NCI-H748 (cell line): ENCODE measurements around the gene HOXD9.

Source experiments
- DNase-seq: peaks from one replicate; lab custom pipeline; 2025; ENCODE audit not compliant: unreplicated experiment; lab: John Stamatoyannopoulos, UW

Gene HOXD9

DNA sequence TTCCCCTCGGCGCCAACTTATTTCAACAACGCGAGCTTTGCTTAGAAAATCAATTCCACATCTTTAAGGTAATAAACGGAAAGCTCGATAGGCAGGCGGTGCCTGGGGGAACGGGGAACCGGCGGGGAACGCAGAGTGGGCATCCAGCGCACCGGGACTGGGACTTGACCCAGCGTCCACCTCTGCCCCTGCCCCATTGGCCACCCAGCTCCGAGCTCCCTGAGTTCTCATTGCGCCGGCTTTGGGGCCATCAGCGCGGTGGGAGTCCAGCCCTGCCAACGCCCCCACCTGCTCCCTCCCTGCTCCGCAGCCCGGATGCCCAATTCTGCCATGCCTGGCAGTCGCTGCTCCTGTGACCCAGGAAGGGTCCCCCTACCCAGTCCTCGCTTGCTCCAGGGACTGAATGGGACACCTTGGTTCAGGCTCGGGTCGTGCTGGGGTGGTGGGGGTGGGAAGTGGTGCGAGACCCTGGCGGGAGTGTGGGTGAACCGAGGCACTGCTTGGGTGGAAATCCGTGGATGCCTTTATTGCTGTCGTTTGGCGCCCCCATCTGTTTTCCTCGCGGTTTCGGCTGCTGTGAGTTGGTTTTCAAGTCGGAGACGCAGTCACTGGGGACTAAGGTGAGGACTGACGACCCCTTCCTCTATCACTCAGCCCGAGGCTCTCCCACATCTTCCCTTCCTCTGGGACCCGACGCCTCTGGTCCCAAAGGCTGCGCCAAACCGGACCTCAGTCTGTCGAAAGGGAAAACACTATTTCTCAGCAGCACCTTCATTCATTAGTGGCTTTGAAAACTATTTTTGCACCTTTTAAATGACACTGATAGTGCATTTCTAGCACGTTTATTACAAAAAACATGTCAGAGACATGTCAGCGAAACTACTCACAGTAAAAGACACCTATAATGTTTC is 36.4 kb upstream of the HOXD9 start:
- DNase-seq = peak; percentile 83

DNA sequence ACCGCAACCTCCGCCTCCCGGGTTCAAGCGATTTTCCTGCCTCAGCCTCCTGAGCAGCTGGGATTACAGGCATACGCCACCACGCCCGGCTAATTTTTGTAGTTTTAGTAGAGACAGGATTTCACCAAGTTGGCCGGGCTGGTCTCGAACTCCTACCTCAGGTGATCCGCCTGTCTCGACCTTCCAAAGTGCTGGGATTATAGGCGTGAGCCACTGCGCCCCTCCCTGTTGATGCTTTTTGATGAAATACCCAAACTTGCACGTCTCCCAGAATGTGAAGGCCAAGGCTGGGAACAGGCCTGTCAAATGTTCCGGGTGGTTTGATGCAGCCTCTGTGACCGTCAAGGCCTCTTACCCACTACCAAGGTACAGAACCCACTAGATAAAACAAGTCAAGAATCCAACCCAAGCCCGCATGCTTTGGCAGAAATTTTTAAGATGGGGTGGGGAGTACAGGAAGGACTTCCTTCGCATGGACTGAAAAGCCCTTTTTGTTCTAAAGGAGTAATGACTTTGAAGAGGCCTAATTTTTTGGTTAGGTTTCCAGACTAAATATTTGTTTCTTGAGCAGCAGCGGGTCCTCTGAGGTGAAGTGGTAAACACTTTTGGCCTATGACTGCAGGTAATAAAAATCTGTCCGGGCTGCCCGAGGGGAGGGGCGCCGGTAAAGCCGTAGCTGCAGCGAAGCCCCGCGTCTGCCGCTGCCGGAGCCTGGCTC is 35.0 kb upstream of the HOXD9 start:
- no peak for DNase-seq

- DNase-seq = peak; percentile 84
Observed at GRCh38 chr2:176088048-176088936, 34.2 kb upstream of the HOXD9 start.

GRCh38 chr2:176088937-176089842 is 33.3 kb upstream of the HOXD9 start:
- DNase-seq = no peak

DNA sequence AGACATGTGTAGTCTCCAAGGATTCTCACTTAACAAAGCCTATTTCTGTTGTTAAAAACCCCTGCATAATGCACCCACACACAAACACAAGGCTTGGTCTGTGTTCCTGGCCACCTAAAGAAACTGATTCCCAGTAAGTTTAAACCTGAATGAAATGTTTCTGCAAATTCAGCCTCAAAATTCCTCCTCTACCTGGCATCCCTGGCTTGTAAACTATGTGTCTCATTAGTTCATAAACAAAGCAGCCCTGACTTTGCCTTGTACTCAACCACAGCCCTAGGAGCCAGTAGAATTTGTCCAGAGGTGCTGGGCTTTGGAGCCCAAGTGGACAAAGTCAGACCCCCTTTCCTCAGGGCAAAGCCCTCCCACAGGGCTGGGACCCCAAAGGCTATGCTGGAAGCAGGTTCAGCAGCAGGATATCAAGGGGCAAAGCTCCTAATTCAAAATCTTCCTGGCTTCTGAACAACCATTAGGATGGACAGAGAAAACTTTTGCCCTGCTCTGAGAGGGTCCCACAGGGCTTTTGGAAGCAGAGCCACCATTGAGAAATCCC is 32.6 kb upstream of the HOXD9 start:
- DNase-seq = no peak

DNA sequence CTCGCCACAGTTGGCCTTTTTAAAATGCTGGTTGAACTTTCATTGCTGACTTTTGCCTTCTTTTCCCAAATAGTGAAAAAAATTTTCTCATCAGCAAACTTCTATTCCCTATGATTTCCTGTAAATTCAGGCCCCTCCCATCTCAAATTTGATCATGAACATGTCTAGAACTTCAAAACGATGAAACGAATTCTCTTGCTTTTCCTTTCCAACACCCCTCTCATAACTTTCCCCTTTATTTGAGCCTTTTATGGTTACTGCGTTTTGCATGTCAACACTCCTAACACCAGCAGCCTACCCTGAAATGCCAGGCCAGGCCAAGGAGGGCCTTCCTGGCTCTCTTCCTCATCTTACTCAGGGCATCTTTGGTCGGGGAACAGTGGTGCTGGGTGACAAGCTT is 31.7 kb upstream of the HOXD9 start:
- no peak for DNase-seq

GRCh38 chr2:176091329-176092258 is 30.9 kb upstream of the HOXD9 start:
- no peak for DNase-seq

DNA sequence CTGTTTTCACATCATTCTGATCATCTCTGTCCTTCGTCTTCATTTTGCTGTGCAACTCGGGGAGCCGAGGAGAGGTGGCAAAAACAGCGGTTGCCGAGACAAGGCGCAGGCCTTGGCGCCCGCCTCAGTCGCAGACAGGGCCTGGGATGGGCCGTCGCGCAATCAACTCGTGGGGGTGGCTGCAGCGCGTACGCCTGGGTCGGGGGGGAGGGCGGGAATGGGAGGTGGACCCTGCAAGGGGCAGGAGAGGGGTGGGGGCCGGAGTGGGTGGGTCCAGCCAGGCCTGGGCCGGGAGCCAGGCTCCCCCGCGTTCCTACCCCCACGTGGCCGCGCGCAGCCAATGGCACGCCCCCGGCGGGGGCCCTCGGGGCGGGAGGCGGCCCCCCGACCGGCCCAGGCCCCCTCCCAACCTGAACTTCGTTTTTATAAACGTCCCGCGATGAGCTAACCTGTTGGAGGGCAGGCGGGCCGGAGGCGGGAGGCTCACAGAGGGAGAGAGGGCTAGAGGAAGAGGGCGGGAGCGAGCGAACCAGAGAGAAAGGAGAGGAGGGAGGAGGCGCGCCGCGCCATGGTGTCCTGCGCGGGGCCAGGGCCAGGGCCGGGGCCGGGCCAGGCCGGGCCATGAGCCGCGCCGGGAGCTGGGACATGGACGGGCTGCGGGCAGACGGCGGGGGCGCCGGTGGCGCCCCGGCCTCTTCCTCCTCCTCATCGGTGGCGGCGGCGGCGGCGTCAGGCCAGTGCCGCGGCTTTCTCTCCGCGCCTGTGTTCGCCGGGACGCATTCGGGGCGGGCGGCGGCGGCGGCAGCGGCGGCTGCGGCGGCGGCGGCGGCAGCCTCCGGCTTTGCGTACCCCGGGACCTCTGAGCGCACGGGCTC is 30.0 kb upstream of the HOXD9 start, which contains the start of gene HOXD13:
TSS of gene HOXD13 (plus strand) at position 452 of the 875 bp plus-strand sequence. CDS start at position 622, 170 bp downstream.
- peak; percentile 34 for DNase-seq

DNA sequence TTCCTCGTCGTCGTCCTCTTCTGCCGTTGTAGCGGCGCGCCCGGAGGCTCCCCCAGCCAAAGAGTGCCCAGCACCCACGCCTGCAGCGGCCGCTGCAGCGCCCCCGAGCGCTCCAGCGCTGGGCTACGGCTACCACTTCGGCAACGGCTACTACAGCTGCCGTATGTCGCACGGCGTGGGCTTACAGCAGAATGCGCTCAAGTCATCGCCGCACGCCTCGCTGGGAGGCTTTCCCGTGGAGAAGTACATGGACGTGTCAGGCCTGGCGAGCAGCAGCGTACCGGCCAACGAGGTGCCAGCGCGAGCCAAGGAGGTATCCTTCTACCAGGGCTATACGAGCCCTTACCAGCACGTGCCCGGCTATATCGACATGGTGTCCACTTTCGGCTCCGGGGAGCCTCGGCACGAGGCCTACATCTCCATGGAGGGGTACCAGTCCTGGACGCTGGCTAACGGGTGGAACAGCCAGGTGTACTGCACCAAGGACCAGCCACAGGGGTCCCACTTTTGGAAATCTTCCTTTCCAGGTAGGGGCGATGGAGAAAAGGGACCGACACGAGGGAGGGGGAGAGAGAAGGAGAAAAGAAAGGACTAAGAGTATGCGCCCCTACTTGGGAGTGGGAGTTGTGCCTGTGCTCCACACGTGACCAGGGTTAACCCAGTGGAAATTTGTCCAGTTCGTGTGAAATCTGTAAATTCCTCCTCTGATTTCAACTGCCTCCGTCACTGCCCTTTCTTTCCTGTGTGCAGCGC is 29.2 kb upstream of the HOXD9 start:
- DNase-seq = peak; percentile 55

GRCh38 chr2:176093898-176094249 is 28.6 kb upstream of the HOXD9 start:
- no peak for DNase-seq

DNA sequence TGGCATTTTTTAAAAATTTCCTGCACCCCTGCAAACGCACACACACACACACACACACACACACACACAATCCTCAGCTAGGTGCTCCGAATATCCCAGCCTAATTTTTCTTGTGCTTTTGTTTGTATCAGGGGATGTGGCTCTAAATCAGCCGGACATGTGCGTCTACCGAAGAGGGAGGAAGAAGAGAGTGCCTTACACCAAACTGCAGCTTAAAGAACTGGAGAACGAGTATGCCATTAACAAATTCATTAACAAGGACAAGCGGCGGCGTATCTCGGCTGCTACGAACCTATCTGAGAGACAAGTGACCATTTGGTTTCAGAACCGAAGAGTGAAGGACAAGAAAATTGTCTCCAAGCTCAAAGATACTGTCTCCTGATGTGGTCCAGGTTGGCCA is 28.2 kb upstream of the HOXD9 start:
- no peak for DNase-seq

GRCh38 chr2:176095421-176095820 is 27.1 kb upstream of the HOXD9 start:
- DNase-seq = no peak

GRCh38 chr2:176096243-176096985 is 26.1 kb upstream of the HOXD9 start:
- no peak for DNase-seq

DNA sequence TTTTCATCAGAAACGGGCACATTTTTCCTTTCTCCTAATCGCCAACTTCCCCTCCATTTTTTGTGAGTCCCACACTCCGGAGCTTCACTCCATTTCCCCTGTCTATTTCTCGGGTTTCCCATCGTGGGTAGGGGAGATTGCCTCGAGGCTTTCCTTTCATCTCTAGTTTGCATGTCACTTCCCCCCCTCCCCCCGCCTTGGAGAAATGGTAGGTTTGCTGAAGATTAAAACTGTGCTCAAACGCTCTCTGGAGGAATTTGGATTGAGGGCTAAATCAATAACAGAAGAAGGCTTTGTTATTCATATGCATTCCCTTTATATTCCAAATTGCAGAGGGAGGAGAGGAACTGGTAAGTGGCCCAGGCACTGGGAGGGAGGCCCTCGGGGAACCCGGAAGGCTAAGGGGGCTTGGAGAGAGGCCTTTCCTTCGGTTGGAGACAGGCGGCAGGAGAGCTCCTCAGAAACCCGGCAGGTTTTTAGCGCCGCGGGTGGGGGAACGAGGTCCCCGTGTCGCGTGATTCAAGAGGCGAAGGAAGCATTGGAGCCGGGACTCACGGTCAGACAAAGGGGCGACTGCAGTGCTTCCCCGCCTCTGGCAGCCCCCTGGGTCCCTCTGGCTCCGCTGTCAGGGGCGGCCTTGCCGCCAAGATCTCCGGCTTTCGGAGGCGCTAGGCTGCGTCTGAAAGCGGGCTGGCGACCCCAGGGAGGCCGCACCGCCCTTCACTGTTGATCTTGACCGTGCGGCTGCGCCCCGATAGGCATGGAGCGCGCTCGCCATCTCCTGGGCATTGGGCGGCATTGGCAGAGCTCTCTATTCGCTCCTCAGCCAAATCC is 25.3 kb upstream of the HOXD9 start:
- peak; percentile 96 for DNase-seq

- DNase-seq = no peak
Observed at GRCh38 chr2:176097820-176098365, 24.6 kb upstream of the HOXD9 start.
